Measurements from ENCODE around the gene ARSB.

Gene ARSB

GRCh38 chr5:78809444-78809843, 175.7 kb downstream of the ARSB start:
- TF ChIP-seq, protein P1, sequence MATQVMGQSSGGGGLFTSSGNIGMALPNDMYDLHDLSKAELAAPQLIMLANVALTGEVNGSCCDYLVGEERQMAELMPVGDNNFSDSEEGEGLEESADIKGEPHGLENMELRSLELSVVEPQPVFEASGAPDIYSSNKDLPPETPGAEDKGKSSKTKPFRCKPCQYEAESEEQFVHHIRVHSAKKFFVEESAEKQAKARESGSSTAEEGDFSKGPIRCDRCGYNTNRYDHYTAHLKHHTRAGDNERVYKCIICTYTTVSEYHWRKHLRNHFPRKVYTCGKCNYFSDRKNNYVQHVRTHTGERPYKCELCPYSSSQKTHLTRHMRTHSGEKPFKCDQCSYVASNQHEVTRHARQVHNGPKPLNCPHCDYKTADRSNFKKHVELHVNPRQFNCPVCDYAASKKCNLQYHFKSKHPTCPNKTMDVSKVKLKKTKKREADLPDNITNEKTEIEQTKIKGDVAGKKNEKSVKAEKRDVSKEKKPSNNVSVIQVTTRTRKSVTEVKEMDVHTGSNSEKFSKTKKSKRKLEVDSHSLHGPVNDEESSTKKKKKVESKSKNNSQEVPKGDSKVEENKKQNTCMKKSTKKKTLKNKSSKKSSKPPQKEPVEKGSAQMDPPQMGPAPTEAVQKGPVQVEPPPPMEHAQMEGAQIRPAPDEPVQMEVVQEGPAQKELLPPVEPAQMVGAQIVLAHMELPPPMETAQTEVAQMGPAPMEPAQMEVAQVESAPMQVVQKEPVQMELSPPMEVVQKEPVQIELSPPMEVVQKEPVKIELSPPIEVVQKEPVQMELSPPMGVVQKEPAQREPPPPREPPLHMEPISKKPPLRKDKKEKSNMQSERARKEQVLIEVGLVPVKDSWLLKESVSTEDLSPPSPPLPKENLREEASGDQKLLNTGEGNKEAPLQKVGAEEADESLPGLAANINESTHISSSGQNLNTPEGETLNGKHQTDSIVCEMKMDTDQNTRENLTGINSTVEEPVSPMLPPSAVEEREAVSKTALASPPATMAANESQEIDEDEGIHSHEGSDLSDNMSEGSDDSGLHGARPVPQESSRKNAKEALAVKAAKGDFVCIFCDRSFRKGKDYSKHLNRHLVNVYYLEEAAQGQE (IDR thresholded peaks at IDR 0.05; ENCODE audit: insufficient read depth in 1 of 2, low read depth in 2 of 2, low read length in 2 of 2): no peak
- TF ChIP-seq TAF1 (IDR thresholded peaks at IDR 0.05; ENCODE audit: borderline replicate concordance, insufficient read depth, low read length): no peak
- TF ChIP-seq SIN3A (IDR thresholded peaks at IDR 0.05; ENCODE audit: borderline replicate concordance, insufficient read depth, low read length): no peak
- TF ChIP-seq POLR2AphosphoS5 (IDR thresholded peaks at IDR 0.05; ENCODE audit: low read depth, low read length): no peak
- no peak for TF ChIP-seq FOXP2 (optimal IDR thresholded peaks at IDR 0.05; ENCODE audit: borderline replicate concordance, extremely low read depth, extremely low read length, insufficient read depth)

DNA sequence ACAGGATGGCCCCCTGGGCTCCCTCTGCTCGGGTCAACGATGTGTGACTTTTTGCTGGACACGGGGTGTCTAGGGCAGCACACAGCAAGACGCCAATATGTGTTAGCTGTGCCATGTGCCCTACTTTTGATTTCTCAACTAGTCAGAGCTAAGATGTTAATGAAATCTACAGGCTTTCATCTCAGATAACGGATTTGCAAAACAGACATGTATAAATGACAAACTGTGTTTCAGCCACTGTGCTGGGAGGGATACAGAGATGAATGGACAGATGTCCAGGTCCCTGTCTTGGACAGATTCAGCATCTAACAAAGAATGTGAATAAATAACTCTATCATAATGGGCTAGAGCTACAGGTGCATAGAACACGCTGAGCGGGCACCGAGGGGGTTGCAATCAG, 176.3 kb downstream of the ARSB start:
- no peak for TF ChIP-seq TAF1 (IDR thresholded peaks at IDR 0.05; ENCODE audit: borderline replicate concordance, insufficient read depth, low read length)

DNA sequence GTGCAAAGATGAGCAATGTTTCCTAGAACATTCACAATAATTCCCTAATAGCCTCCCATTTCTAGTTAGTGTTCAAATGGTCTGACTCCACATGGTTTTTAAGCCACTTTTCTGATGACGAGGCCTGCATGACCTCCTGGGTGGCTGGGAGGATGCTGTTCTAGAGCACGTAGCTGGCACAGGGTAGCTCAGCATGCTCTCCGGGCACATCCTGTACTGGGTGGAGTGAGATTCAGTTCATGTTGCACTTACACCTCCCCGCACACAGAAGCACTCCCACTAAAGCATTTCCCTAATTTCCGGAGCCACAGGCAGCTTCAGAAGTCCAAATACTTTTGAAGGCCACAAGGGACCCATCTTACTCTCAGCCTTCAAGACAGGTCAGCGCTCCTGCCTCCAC, 176.7 kb downstream of the ARSB start:
- TF ChIP-seq FOXP2 (optimal IDR thresholded peaks at IDR 0.05; ENCODE audit: borderline replicate concordance, extremely low read depth, extremely low read length, insufficient read depth) (no peak), SIN3A (IDR thresholded peaks at IDR 0.05; ENCODE audit: borderline replicate concordance, insufficient read depth, low read length) (no peak), POLR2AphosphoS5 (IDR thresholded peaks at IDR 0.05; ENCODE audit: low read depth, low read length) (no peak), TAF1 (IDR thresholded peaks at IDR 0.05; ENCODE audit: borderline replicate concordance, insufficient read depth, low read length) (no peak)
- TF ChIP-seq, protein P1 (IDR thresholded peaks at IDR 0.05; ENCODE audit: insufficient read depth in 1 of 2, low read depth in 2 of 2, low read length in 2 of 2): no peak

DNA sequence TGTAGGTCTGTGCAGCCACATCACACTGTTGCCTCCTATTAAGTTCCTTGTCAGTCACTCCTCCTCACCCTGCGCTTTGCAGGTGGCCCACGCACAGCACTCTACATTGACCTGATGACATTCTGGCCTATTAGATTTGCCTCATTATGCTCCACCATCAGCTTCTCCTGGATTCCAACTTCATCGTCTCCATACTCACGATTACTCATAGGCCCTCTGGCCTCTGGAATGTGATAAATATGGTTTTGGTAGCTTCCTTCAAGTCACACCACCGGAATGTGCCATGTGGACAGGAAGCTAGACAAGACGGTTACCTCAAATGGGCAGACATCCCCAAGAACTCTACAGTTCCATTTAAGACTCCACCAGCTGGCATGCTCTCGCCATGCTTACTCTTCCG, 178.6 kb downstream of the ARSB start:
- TF ChIP-seq TAF1 (IDR thresholded peaks at IDR 0.05; ENCODE audit: borderline replicate concordance, insufficient read depth, low read length) (no peak), FOXP2 (optimal IDR thresholded peaks at IDR 0.05; ENCODE audit: borderline replicate concordance, extremely low read depth, extremely low read length, insufficient read depth) (no peak), POLR2AphosphoS5 (IDR thresholded peaks at IDR 0.05; ENCODE audit: low read depth, low read length) (no peak), SIN3A (IDR thresholded peaks at IDR 0.05; ENCODE audit: borderline replicate concordance, insufficient read depth, low read length) (no peak)
- TF ChIP-seq, protein P1 (IDR thresholded peaks at IDR 0.05; ENCODE audit: insufficient read depth in 1 of 2, low read depth in 2 of 2, low read length in 2 of 2): no peak

GRCh38 chr5:78805474-78806124, 179.5 kb downstream of the ARSB start:
- TF ChIP-seq FOXP2 (optimal IDR thresholded peaks at IDR 0.05; ENCODE audit: borderline replicate concordance, extremely low read depth, extremely low read length, insufficient read depth) (no peak), TAF1 (IDR thresholded peaks at IDR 0.05; ENCODE audit: borderline replicate concordance, insufficient read depth, low read length) (no peak), POLR2AphosphoS5 (IDR thresholded peaks at IDR 0.05; ENCODE audit: low read depth, low read length) (no peak), SIN3A (IDR thresholded peaks at IDR 0.05; ENCODE audit: borderline replicate concordance, insufficient read depth, low read length) (no peak)
- TF ChIP-seq, protein P1 (IDR thresholded peaks at IDR 0.05; ENCODE audit: insufficient read depth in 1 of 2, low read depth in 2 of 2, low read length in 2 of 2): no peak

Data from PFSK-1 (cell line).